Measurements from ENCODE around the gene YLPM1.

DNA sequence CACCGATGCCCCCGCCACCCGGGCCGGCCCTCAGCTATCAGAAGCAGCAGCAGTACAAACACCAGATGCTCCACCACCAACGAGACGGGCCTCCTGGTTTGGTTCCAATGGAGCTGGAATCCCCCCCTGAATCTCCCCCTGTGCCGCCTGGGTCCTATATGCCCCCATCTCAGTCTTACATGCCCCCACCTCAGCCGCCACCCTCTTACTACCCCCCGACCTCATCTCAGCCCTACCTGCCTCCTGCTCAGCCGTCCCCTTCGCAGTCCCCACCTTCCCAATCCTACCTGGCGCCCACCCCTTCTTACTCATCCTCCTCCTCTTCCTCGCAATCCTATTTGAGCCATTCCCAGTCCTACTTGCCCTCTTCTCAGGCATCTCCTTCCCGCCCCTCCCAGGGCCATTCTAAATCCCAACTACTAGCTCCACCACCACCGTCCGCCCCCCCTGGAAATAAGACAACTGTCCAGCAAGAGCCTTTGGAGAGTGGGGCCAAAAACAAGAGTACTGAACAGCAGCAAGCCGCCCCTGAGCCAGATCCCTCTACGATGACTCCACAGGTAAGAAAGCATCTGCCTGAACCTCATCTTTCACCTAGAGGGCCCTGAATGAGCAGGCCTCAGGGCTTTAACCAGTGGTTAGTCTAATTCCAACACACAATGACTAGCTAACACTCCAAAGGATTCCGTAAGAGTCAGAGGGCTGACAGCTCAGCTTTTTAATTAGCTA lies 851 bp downstream of the YLPM1 start:
- no peak for TF ChIP-seq POLR2A (IDR thresholded peaks at IDR 0.05)
- TF ChIP-seq, protein P1, sequence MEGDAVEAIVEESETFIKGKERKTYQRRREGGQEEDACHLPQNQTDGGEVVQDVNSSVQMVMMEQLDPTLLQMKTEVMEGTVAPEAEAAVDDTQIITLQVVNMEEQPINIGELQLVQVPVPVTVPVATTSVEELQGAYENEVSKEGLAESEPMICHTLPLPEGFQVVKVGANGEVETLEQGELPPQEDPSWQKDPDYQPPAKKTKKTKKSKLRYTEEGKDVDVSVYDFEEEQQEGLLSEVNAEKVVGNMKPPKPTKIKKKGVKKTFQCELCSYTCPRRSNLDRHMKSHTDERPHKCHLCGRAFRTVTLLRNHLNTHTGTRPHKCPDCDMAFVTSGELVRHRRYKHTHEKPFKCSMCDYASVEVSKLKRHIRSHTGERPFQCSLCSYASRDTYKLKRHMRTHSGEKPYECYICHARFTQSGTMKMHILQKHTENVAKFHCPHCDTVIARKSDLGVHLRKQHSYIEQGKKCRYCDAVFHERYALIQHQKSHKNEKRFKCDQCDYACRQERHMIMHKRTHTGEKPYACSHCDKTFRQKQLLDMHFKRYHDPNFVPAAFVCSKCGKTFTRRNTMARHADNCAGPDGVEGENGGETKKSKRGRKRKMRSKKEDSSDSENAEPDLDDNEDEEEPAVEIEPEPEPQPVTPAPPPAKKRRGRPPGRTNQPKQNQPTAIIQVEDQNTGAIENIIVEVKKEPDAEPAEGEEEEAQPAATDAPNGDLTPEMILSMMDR (IDR thresholded peaks at IDR 0.05), result no peak
